Endothelial cell of umbilical vein (primary cell): ENCODE measurements around the gene ARHGEF28. TPM values are rescaled to one million over a fixed set of nuclear protein-coding genes. Genes with fewer than 3 reads are reported as not detected.
A peak's percentile ranks its signal among the peaks of the same experiment; 100 is the strongest.

Source experiments
- BruUV-seq: library from RNA; stranded (reverse); fragments of 400-500 nt; replicated peaks from 2 replicates; lab custom pipeline; 2021; lab: Mats Ljungman, UMichigan
- CTCF ChIA-PET: fragments of 300-600, 350-600 bp; sonication (Branson Sonifier 250); formaldehyde crosslinking; loops from one replicate; lab custom pipeline; 2021; ENCODE audit warnings: antibody characterized with exemption, inconsistent platforms; lab: Charles Lee
- POLR2A ChIA-PET: fragments of 300-600, 350-600 bp; sonication (Branson Sonifier 250); formaldehyde crosslinking; loops from one replicate; lab custom pipeline; 2021; ENCODE audit warnings: antibody characterized with exemption, inconsistent platforms; lab: Charles Lee
- DNase-seq: peaks from one replicate; pipeline ENCODE4 v3.0.0-alpha.2; 2011; ENCODE audit warnings: low read depth, low spot score
- FAIRE-seq: peaks from 2 replicates; lab custom pipeline; 2011; peaks lifted over from hg19 to GRCh38; lab: Jason Lieb, UNC
- H2AFZ ChIP-seq: 2 replicates; pipeline ENCODE4 v1.6.0; 2012; ENCODE audit warnings: low read depth, low read length, control low read depth, inconsistent platforms
- H3K27ac ChIP-seq: 2 replicates; pipeline ENCODE4 v1.5.1; 2011; ENCODE audit warnings: low read depth, mild to moderate bottlenecking, control low read depth, low read length, moderate library complexity; ENCODE audit not compliant: insufficient read depth
- H3K27me3 ChIP-seq, 2 experiments: 2 replicates each; pipeline versions ENCODE4 v1.6.0 to v1.6.1; 2011; ENCODE audit warnings: low read length in 2 of 2, mixed read lengths in 1 of 2; ENCODE audit not compliant: control insufficient read depth in 2 of 2, insufficient read depth in 2 of 2
- H3K36me3 ChIP-seq, 2 experiments: 2 replicates in 1 of 2; 3 replicates in 1 of 2; pipeline ENCODE4 v1.5.1; 2011; ENCODE audit warnings: low read length in 2 of 2, mild to moderate bottlenecking in 1 of 2, moderate library complexity in 1 of 2; ENCODE audit not compliant: control insufficient read depth in 2 of 2, insufficient read depth in 2 of 2; ENCODE audit errors: extremely low read depth in 1 of 2
- H3K4me1 ChIP-seq: 3 replicates; pipeline ENCODE4 v1.5.1; 2011; ENCODE audit warnings: mild to moderate bottlenecking, low read length; ENCODE audit not compliant: control insufficient read depth, insufficient read depth; ENCODE audit errors: extremely low read depth
- H3K4me2 ChIP-seq: 2 replicates; pipeline ENCODE4 v1.6.1; 2011; ENCODE audit warnings: low read length, control low read depth, mixed read lengths; ENCODE audit not compliant: insufficient read depth
- H3K4me3 ChIP-seq, 3 experiments: fragments of 200-600 bp in 1 of 3; sonication (generic), shearing (Covaris generic) in 1 of 3; replicated peaks in 1 of 3; 2 replicates each; pipeline ENCODE4 v1.5.1; 2011 to 2016; ENCODE audit warnings: control low read depth in 3 of 3, low read length in 3 of 3, mild to moderate bottlenecking in 2 of 3, inconsistent platforms in 1 of 3, low read depth in 1 of 3, moderate library complexity in 1 of 3; ENCODE audit not compliant: insufficient read depth in 1 of 3
- H3K79me2 ChIP-seq: 2 replicates; pipeline ENCODE4 v1.6.0; 2012; ENCODE audit warnings: low read length, inconsistent platforms; ENCODE audit not compliant: control insufficient read depth, insufficient read depth
- H3K9ac ChIP-seq: replicated peaks from 2 replicates; pipeline ENCODE3; 2011; ENCODE audit warnings: low read length, control low read depth; ENCODE audit not compliant: insufficient read depth; ENCODE audit errors: extremely low read depth
- H3K9me1 ChIP-seq: replicated peaks from 3 replicates; pipeline ENCODE4 v1.6.0; 2011; ENCODE audit warnings: mild to moderate bottlenecking, low read length; ENCODE audit not compliant: control insufficient read depth, insufficient read depth; ENCODE audit errors: extremely low read depth
- H3K9me3 ChIP-seq: replicated peaks from 2 replicates; pipeline ENCODE4 v1.5.1; 2012; ENCODE audit warnings: low read length, inconsistent platforms; ENCODE audit not compliant: control insufficient read depth, insufficient read depth
- H4K20me1 ChIP-seq: replicated peaks from 2 replicates; pipeline ENCODE3; 2011; ENCODE audit warnings: mild to moderate bottlenecking, low read length; ENCODE audit not compliant: control insufficient read depth, insufficient read depth; ENCODE audit errors: extremely low read depth
- EZH2 ChIP-seq: IDR thresholded peaks from 2 replicates; pipeline ENCODE4 v1.6.1; 2012; ENCODE audit warnings: borderline replicate concordance, low read depth, mild to moderate bottlenecking, moderate library complexity, low read length, inconsistent platforms; ENCODE audit not compliant: severe bottlenecking
- FOS ChIP-seq: IDR thresholded peaks from 2 replicates; pipeline ENCODE4 v1.6.1; 2011; ENCODE audit warnings: mild to moderate bottlenecking, low read length, moderate library complexity, borderline replicate concordance; ENCODE audit not compliant: insufficient read depth
- GATA2 ChIP-seq: IDR thresholded peaks from 2 replicates; pipeline ENCODE4 v1.7.0; 2011; ENCODE audit warnings: low read depth, mild to moderate bottlenecking, moderate library complexity, mixed read lengths, low read length; ENCODE audit not compliant: insufficient read length, insufficient read depth
- JUN ChIP-seq: IDR thresholded peaks from 2 replicates; pipeline ENCODE4 v1.6.1; 2011; ENCODE audit warnings: borderline replicate concordance, low read depth; ENCODE audit not compliant: insufficient read length, insufficient read depth
- MYC ChIP-seq: IDR thresholded peaks from one replicate; pipeline ENCODE4 v1.6.1; 2011; ENCODE audit warnings: mild to moderate bottlenecking, low read depth, low read length
- POLR2A ChIP-seq: IDR thresholded peaks from 2 replicates; pipeline ENCODE4 v1.6.1; 2012; ENCODE audit warnings: low read depth, mild to moderate bottlenecking, control low read depth, low read length
- POLR2AphosphoS5 ChIP-seq: IDR thresholded peaks from 2 replicates; pipeline ENCODE4 v1.6.1; 2012; ENCODE audit warnings: low read depth, mild to moderate bottlenecking, control low read depth, low read length, moderate library complexity; ENCODE audit not compliant: insufficient read depth
- dilution Hi-C: fragments of 300-500 bp; cut with MboI; formaldehyde crosslinking; loops from one replicate; pipeline ENCODE4 v1.15.0; 2019; ENCODE audit warnings: low sequenced_read_pairs; ENCODE audit not compliant: extremely low pct_ligation_motif_present
- intact Hi-C: fragments of 100-400 bp; cut with micrococcal nuclease; formaldehyde crosslinking; loops from one replicate; pipeline ENCODE4 v1.10.0; 2022
- polyA plus RNA-seq, 4 experiments: library from polyadenylated mRNA; depleted of rRNA in 3 of 4; stranded (reverse) in 3 of 4; unstranded in 1 of 4; fragments of >200 nt; gene quantifications; 2 replicates each; pipeline versions ENCODE4 v1.2.1 to v1.2.3, GENCODE V29; 2011 to 2012; ENCODE audit warnings: missing spikeins in 1 of 4
- total RNA-seq: library from RNA; stranded (reverse); gene quantifications from 2 replicates; pipeline ENCODE4 v1.2.3, GENCODE V29; 2021
- TF ChIP-seq, protein P1 (sequence below), 2 donors: IDR thresholded peaks; 1 replicate in 1 of 2; 2 replicates in 1 of 2; pipeline ENCODE4 v1.5.1; 2011; ENCODE audit warnings: low read length in 2 of 2, mild to moderate bottlenecking in 2 of 2, moderate library complexity in 2 of 2, control low read depth in 1 of 2, inconsistent platforms in 1 of 2, low read depth in 1 of 2; ENCODE audit not compliant: insufficient read depth in 1 of 2; ENCODE audit errors: extremely low read depth in 1 of 2
- TF ChIP-seq, protein P2 (sequence below): IDR thresholded peaks from 2 replicates; pipeline ENCODE4 v1.6.1; 2011; ENCODE audit not compliant: insufficient read depth, insufficient read length

Gene ARHGEF28
- total and polyA plus RNA-seq, 2 donors (not counting 3 experiments of a cell fraction or from before 2014, with no cell fraction given): 29.5 to 108 TPM

DNA sequence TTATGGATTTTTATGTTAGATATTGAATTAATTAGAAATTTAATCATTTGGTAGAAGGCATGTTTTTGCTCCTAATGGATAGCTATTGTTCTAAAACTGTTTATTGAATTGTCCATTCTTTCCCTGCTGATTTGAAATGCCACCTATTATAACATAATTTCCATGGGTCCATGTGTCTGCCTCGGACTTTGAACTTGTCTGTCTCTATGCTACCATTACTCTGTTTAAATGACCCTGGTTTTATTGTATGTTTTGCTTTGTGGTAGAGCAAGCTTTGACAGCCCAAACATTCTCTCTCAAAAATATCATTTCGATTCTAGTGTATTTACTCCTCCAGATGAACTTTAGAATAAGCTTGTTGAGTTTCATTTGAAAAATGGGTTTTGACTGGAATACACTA, 120.6 kb downstream of the ARHGEF28 start:
- BruUV-seq: no TSS peak
- H3K27ac ChIP-seq: peak overlapping the region; percentile 48
- intact Hi-C loops: loop anchor here (2.0 to 5.0 kb wide), 3 partner anchors 32 to 119 kb away; partner anchors contain the start of gene ARHGEF28
- H3K79me2 ChIP-seq: peaks cover 73% of the 10 kb centered on the region
- ChIA-PET CTCF (interaction anchor here (1.0 to 3.4 kb wide), 8 partner anchors 10 to 155 kb away, joined by 3 to 21 read pairs (median 4); no protein-coding TSS in a partner anchor), POLR2A (no interaction called here)
- peaks cover 72% of the 10 kb centered on the region for H3K4me1 ChIP-seq
- dilution Hi-C loops: no loop called here
- H3K27me3 ChIP-seq: no peaks in the 10 kb centered on the region
- TF ChIP-seq EZH2 (no peak), GATA2 (no peak), FOS (no peak), POLR2AphosphoS5 (no peak), MYC (no peak), POLR2A (no peak), JUN (no peak)
- TF ChIP-seq, protein P1, sequence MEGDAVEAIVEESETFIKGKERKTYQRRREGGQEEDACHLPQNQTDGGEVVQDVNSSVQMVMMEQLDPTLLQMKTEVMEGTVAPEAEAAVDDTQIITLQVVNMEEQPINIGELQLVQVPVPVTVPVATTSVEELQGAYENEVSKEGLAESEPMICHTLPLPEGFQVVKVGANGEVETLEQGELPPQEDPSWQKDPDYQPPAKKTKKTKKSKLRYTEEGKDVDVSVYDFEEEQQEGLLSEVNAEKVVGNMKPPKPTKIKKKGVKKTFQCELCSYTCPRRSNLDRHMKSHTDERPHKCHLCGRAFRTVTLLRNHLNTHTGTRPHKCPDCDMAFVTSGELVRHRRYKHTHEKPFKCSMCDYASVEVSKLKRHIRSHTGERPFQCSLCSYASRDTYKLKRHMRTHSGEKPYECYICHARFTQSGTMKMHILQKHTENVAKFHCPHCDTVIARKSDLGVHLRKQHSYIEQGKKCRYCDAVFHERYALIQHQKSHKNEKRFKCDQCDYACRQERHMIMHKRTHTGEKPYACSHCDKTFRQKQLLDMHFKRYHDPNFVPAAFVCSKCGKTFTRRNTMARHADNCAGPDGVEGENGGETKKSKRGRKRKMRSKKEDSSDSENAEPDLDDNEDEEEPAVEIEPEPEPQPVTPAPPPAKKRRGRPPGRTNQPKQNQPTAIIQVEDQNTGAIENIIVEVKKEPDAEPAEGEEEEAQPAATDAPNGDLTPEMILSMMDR (IDR thresholded peaks at IDR 0.05; ENCODE audit: extremely low read depth in 1 of 2, insufficient read depth in 1 of 2, low read depth in 1 of 2, low read length in 2 of 2): no peak
- TF ChIP-seq, protein P2, sequence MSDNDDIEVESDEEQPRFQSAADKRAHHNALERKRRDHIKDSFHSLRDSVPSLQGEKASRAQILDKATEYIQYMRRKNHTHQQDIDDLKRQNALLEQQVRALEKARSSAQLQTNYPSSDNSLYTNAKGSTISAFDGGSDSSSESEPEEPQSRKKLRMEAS: no peak
- DNase-seq (no peak), FAIRE-seq (no peak)
- H3K36me3 ChIP-seq: peaks cover 3 to 5% of the 10 kb centered on the region in 2 experiments
- H3K9ac ChIP-seq: no peak overlapping the region
- H3K9me1 ChIP-seq: no peaks in the 10 kb centered on the region
- H4K20me1 ChIP-seq: no peaks in the 10 kb centered on the region
- no peaks in the 10 kb centered on the region for H3K9me3 ChIP-seq
- no peak overlapping the region for H2AFZ ChIP-seq
- no peak overlapping the region for H3K4me3 ChIP-seq
- H3K4me2 ChIP-seq: peak overlapping the region; percentile 78
